Left ventricle myocardium inferior (tissue), 1 donor: Measurements from ENCODE around the gene FERMT2. TPM values are rescaled to one million over a fixed set of nuclear protein-coding genes. Genes with fewer than 3 reads are reported as not detected.
A peak's percentile ranks its signal among the peaks of the same experiment; 100 is the strongest.
"Not testable (repeated sequence)": the region's sequence is repeated elsewhere in the genome, so short reads cannot be mapped to it uniquely, and the experiment has no call there.

Source experiments
- DNase-seq: peaks from one replicate; pipeline ENCODE4 v3.0.0-alpha.2; 2020
- H3K27ac ChIP-seq: fragments of 200-600 bp; replicated peaks from 2 replicates; pipeline ENCODE4 v1.8.0; 2021
- H3K27me3 ChIP-seq: fragments of 200-600 bp; 2 replicates; pipeline ENCODE4 v1.8.0; 2021; ENCODE audit warnings: low read depth
- H3K36me3 ChIP-seq: fragments of 200-600 bp; 2 replicates; pipeline ENCODE4 v1.8.0; 2021
- H3K4me1 ChIP-seq: fragments of 200-600 bp; 2 replicates; pipeline ENCODE4 v1.8.0; 2021
- H3K4me3 ChIP-seq: fragments of 200-600 bp; 2 replicates; pipeline ENCODE4 v1.8.0; 2021; ENCODE audit warnings: mild to moderate bottlenecking, moderate library complexity
- H3K9me3 ChIP-seq: fragments of 200-600 bp; replicated peaks from 2 replicates; pipeline ENCODE4 v1.8.0; 2021
- CTCF ChIP-seq: fragments of 200-600 bp; IDR thresholded peaks from 2 replicates; pipeline ENCODE4 v1.8.0; 2021; ENCODE audit warnings: antibody characterized with exemption, mild to moderate bottlenecking, borderline replicate concordance
- intact Hi-C: fragments of 100-400 bp; cut with micrococcal nuclease; formaldehyde crosslinking; loops from one replicate; pipeline ENCODE4 v1.11.0; 2022
- total RNA-seq: library from RNA; stranded (reverse); fragmentation: NEBNext Ultra II Directional; extraction: Animal tissue kit (Norgen Biotek cat#: 25700); gene quantifications from one replicate; pipeline ENCODE4 v1.2.1, GENCODE V29; 2021
- donor health status: DM: no; HTN: yes; CAD: no; lungs with severe emphysema.

FERMT2 gene
- total RNA-seq, 1 donor from 2014 or later, result 91.9 TPM

DNA sequence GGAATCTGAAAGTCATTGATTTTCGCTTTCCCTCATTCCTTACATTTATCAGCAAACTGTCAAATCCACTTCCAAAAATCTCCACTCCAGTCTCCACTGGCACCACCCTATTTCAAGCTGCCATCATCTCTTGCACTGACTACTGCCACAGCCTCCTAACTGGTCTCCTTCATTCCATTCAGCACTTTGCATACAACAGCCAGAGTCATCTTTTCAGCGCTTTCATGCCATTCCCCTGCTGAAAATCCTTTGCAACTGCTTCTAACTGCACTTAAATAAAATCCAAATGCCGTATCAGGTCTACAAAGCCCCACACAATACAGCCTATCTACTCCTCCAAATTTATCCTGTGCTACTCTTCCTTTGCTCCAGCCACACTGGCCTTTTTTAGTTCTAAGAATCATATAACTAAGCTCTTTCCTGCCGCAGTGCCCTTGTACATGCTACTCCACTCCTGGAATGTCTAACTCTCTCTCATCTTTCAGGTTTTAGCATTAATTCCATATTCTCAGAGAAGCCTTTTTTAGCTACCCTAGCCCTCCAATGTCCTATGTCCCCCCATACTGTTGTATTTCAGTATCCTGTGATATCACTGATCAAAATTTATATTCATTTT lies 21.6 kb downstream of the FERMT2 start:
- no peaks in the 10 kb centered on the region for H3K9me3 ChIP-seq
- no peak for TF ChIP-seq CTCF
- intact Hi-C loops, result no loop called here
- no peaks in the 10 kb centered on the region for H3K27me3 ChIP-seq
- peaks cover 100% of the 10 kb centered on the region for H3K4me1 ChIP-seq
- no peak overlapping the region for H3K4me3 ChIP-seq
- no peak overlapping the region for H3K27ac ChIP-seq
- no peak for DNase-seq
- H3K36me3 ChIP-seq, result no peaks in the 10 kb centered on the region

DNA sequence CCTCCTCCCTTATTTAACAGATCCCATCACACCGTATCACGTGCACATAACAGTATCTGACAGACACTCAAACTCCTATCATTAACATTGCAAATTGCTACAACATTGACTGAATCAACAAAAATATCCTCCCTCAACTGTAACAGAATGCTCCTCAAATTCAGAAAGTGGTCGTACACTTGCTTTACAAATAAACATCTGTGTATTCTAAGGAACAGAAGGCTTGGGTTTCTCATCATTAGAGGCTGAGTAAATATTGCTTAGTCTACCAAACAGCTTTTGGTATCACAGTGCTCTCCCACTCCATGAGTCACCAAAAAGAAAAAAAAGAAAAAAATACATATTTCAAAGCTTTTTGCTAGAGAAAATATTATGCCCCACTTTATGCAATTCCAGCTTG lies 23.9 kb downstream of the FERMT2 start:
- Histone ChIP-seq H3K27ac (peak overlapping the region; percentile 5), H3K4me1 (peaks cover 100% of the 10 kb centered on the region), H3K27me3 (no peaks in the 10 kb centered on the region), H3K9me3 (no peaks in the 10 kb centered on the region), H3K4me3 (no peak overlapping the region), H3K36me3 (no peaks in the 10 kb centered on the region)
- DNase-seq, result no peak
- TF ChIP-seq CTCF, result no peak
- intact Hi-C loops, result no loop called here

GRCh38 chr14:52923902-52924575 lies 26.8 kb downstream of the FERMT2 start:
- no peak for DNase-seq

GRCh38 chr14:52922656-52923055 lies 28.2 kb downstream of the FERMT2 start:
- Histone ChIP-seq H3K36me3 (peaks cover 3% of the 10 kb centered on the region), H3K4me1 (peaks cover 100% of the 10 kb centered on the region), H3K27ac (peak overlapping the region; percentile 1), H3K27me3 (no peaks in the 10 kb centered on the region), H3K9me3 (no peaks in the 10 kb centered on the region), H3K4me3 (no peak overlapping the region)
- intact Hi-C loops, result no loop called here
- no peak for TF ChIP-seq CTCF
- no peak for DNase-seq

More at GRCh38 chr14:52923902-52924575, 26.8 kb downstream of the FERMT2 start:
- H3K27me3 ChIP-seq, result no peaks in the 10 kb centered on the region
- no peaks in the 10 kb centered on the region for H3K36me3 ChIP-seq
- no peak overlapping the region for H3K4me3 ChIP-seq
- intact Hi-C loops, result no loop called here
- no peaks in the 10 kb centered on the region for H3K9me3 ChIP-seq
- H3K4me1 ChIP-seq, result peaks cover 100% of the 10 kb centered on the region
- peak overlapping the region; percentile 14 for H3K27ac ChIP-seq
- TF ChIP-seq CTCF, result peak; percentile 43

DNA sequence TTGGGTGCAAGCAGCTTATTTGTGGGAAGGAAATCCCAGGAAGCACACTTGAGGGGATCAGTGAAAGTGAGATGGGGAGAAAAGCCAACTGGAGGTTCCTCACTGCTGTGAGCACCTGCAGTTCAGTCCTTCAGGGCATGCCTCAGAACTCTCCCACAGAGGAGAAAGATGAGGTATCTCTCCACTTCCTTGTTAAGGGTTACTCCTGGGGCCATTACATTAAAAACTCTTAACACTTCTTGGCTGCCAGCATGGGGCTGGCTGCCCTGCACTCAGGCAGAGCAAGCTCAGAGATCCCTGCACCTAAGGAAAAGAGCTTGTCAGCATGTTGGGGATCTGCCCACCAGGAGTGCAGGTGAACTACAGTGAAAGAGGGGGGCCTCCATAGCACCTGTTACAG lies 28.8 kb downstream of the FERMT2 start:
- DNase-seq, result no peak
- TF ChIP-seq CTCF, result no peak
- intact Hi-C loops, result no loop called here
- Histone ChIP-seq H3K4me1 (peaks cover 99% of the 10 kb centered on the region), H3K4me3 (no peak overlapping the region), H3K27ac (peak overlapping the region; percentile 1), H3K9me3 (no peaks in the 10 kb centered on the region), H3K27me3 (no peaks in the 10 kb centered on the region), H3K36me3 (peaks cover 9% of the 10 kb centered on the region)

- intact Hi-C loops, result not testable (repeated sequence)
- Histone ChIP-seq H3K4me1 (peaks cover 83% of the 10 kb centered on the region), H3K27ac (peak overlapping the region; percentile 45)
These were observed 30.4 kb downstream of the FERMT2 start for GRCh38 chr14:52920411-52920810.

More at GRCh38 chr14:52920411-52920810, 30.4 kb downstream of the FERMT2 start:
- not testable (repeated sequence) for DNase-seq, H3K4me3 ChIP-seq, H3K9me3 ChIP-seq, H3K27me3 ChIP-seq, H3K36me3 ChIP-seq
